ENCODE results near the gene PHACTR1.

- no peak for TF ChIP-seq POLR2AphosphoS5 (IDR thresholded peaks at IDR 0.05; ENCODE audit: low read depth, low read length)
- TF ChIP-seq, protein P1, sequence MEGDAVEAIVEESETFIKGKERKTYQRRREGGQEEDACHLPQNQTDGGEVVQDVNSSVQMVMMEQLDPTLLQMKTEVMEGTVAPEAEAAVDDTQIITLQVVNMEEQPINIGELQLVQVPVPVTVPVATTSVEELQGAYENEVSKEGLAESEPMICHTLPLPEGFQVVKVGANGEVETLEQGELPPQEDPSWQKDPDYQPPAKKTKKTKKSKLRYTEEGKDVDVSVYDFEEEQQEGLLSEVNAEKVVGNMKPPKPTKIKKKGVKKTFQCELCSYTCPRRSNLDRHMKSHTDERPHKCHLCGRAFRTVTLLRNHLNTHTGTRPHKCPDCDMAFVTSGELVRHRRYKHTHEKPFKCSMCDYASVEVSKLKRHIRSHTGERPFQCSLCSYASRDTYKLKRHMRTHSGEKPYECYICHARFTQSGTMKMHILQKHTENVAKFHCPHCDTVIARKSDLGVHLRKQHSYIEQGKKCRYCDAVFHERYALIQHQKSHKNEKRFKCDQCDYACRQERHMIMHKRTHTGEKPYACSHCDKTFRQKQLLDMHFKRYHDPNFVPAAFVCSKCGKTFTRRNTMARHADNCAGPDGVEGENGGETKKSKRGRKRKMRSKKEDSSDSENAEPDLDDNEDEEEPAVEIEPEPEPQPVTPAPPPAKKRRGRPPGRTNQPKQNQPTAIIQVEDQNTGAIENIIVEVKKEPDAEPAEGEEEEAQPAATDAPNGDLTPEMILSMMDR (IDR thresholded peaks at IDR 0.05), result no peak
- no peak for TF ChIP-seq REST (IDR thresholded peaks at IDR 0.05; ENCODE audit: insufficient read depth in 1 of 2, low read depth in 2 of 2, low read length in 1 of 2)
- no peak for TF ChIP-seq SIN3A (IDR thresholded peaks at IDR 0.05; ENCODE audit: borderline replicate concordance, insufficient read depth, low read depth, low read length)
Measured at GRCh38 chr6:13248994-13249393, 532.4 kb downstream of the PHACTR1 start.
